ENCODE measurements around the gene P4HA3.

DNA sequence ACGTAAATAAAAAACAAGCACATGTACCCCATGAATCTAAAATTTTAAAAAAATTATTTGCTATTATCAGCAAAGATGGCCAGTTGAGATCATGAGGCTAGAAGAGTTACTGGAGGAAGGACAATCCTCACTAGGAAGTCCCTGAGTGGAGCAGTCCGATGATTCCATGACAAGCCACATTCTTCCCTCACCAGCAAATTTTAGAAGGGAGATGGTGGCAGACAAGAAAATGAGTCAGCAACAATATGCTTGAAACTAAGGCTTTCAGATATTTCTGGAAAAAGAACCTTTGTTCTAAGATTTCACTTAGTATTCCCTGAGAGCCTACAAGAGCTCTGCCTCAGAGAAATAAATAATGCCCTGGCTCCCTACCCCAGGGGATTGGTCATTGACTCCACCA lies 34.9 kb downstream of the P4HA3 start:
- TF ChIP-seq ZFP30 (CRISPR knock-in tag; IDR thresholded peaks at IDR 0.05) (no peak), ZFP3 (CRISPR knock-in tag; IDR thresholded peaks at IDR 0.05) (no peak)
- TF ChIP-seq, protein P1, sequence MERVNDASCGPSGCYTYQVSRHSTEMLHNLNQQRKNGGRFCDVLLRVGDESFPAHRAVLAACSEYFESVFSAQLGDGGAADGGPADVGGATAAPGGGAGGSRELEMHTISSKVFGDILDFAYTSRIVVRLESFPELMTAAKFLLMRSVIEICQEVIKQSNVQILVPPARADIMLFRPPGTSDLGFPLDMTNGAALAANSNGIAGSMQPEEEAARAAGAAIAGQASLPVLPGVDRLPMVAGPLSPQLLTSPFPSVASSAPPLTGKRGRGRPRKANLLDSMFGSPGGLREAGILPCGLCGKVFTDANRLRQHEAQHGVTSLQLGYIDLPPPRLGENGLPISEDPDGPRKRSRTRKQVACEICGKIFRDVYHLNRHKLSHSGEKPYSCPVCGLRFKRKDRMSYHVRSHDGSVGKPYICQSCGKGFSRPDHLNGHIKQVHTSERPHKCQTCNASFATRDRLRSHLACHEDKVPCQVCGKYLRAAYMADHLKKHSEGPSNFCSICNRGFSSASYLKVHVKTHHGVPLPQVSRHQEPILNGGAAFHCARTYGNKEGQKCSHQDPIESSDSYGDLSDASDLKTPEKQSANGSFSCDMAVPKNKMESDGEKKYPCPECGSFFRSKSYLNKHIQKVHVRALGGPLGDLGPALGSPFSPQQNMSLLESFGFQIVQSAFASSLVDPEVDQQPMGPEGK (CRISPR knock-in tag; IDR thresholded peaks at IDR 0.05; ENCODE audit: borderline replicate concordance) = no peak
- TF ChIP-seq, protein P2, sequence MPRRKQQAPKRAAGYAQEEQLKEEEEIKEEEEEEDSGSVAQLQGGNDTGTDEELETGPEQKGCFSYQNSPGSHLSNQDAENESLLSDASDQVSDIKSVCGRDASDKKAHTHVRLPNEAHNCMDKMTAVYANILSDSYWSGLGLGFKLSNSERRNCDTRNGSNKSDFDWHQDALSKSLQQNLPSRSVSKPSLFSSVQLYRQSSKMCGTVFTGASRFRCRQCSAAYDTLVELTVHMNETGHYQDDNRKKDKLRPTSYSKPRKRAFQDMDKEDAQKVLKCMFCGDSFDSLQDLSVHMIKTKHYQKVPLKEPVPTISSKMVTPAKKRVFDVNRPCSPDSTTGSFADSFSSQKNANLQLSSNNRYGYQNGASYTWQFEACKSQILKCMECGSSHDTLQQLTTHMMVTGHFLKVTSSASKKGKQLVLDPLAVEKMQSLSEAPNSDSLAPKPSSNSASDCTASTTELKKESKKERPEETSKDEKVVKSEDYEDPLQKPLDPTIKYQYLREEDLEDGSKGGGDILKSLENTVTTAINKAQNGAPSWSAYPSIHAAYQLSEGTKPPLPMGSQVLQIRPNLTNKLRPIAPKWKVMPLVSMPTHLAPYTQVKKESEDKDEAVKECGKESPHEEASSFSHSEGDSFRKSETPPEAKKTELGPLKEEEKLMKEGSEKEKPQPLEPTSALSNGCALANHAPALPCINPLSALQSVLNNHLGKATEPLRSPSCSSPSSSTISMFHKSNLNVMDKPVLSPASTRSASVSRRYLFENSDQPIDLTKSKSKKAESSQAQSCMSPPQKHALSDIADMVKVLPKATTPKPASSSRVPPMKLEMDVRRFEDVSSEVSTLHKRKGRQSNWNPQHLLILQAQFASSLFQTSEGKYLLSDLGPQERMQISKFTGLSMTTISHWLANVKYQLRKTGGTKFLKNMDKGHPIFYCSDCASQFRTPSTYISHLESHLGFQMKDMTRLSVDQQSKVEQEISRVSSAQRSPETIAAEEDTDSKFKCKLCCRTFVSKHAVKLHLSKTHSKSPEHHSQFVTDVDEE (CRISPR knock-in tag; IDR thresholded peaks at IDR 0.05) = no peak
